MM.1S (cell line): Measurements from ENCODE around the gene CREB1.

Source experiments
- DNase-seq: peaks from one replicate; pipeline ENCODE4 v3.0.0-alpha.2; 2015
- H2AFZ ChIP-seq: fragments of 300-600 bp; sonication (generic); 2 replicates; pipeline ENCODE4 v1.6.0; 2016; ENCODE audit warnings: antibody characterized with exemption, low read length
- H3F3A ChIP-seq: fragments of 300-600 bp; sonication (generic); 2 replicates; pipeline ENCODE4 v1.6.1; 2016; ENCODE audit warnings: mild to moderate bottlenecking, antibody characterized with exemption, low read length, moderate library complexity, mixed read lengths; ENCODE audit not compliant: insufficient read depth
- H3K27ac ChIP-seq: fragments of 300-600 bp; sonication (generic); 2 replicates; pipeline ENCODE4 v1.5.1; 2016; ENCODE audit warnings: mild to moderate bottlenecking, low read length
- H3K27me3 ChIP-seq: fragments of 300-600 bp; sonication (generic); replicated peaks from 2 replicates; pipeline ENCODE4 v1.6.0; 2016; ENCODE audit warnings: low read length; ENCODE audit not compliant: insufficient read depth
- H3K36me3 ChIP-seq: fragments of 300-600 bp; sonication (generic); replicated peaks from 2 replicates; pipeline ENCODE4 v1.6.1; 2016; ENCODE audit warnings: mild to moderate bottlenecking, low read length, mixed read lengths; ENCODE audit not compliant: insufficient read depth
- H3K4me1 ChIP-seq: fragments of 300-600 bp; sonication (generic); 2 replicates; pipeline ENCODE4 v1.6.1; 2016; ENCODE audit warnings: low read length, mixed read lengths
- H3K4me2 ChIP-seq: fragments of 300-600 bp; sonication (generic); 2 replicates; pipeline ENCODE4 v1.6.0; 2016; ENCODE audit warnings: low read depth, low read length
- H3K4me3 ChIP-seq: fragments of 300-600 bp; sonication (generic); 2 replicates; pipeline ENCODE4 v1.5.1; 2016; ENCODE audit warnings: low read length, mixed read lengths
- H3K79me2 ChIP-seq: fragments of 300-600 bp; sonication (generic); 2 replicates; pipeline ENCODE4 v1.6.1; 2016; ENCODE audit warnings: mixed run types, low read length, mixed read lengths
- H3K9ac ChIP-seq: fragments of 300-600 bp; sonication (generic); 2 replicates; pipeline ENCODE4 v1.6.1; 2016; ENCODE audit warnings: low read length, mixed read lengths
- H3K9me2 ChIP-seq: fragments of 300-600 bp; sonication (generic); replicated peaks from 2 replicates; pipeline ENCODE4 v1.6.1; 2016; ENCODE audit warnings: mild to moderate bottlenecking, low read length, mixed read lengths; ENCODE audit not compliant: insufficient read depth
- H3K9me3 ChIP-seq: fragments of 300-600 bp; sonication (generic); replicated peaks from 2 replicates; pipeline ENCODE4 v1.6.1; 2016; ENCODE audit warnings: mild to moderate bottlenecking, low read length, mixed read lengths; ENCODE audit not compliant: insufficient read depth
- H4K20me1 ChIP-seq: fragments of 300-600 bp; sonication (generic); 2 replicates; pipeline ENCODE4 v1.6.1; 2016; ENCODE audit warnings: mild to moderate bottlenecking, low read length, moderate library complexity, mixed read lengths; ENCODE audit not compliant: insufficient read depth
- CTCF ChIP-seq: fragments of 300-600 bp; sonication (generic); IDR thresholded peaks from 2 replicates; pipeline ENCODE4 v1.5.1; 2016; ENCODE audit warnings: antibody characterized with exemption, low read length, mixed read lengths
- EZH2 ChIP-seq: fragments of 300-600 bp; sonication (generic); optimal IDR thresholded peaks from 2 replicates; pipeline ENCODE3; 2017; ENCODE audit warnings: low read depth, mild to moderate bottlenecking, antibody characterized with exemption, low read length, mixed read lengths
- EZH2phosphoT487 ChIP-seq: fragments of 300-600 bp; sonication (generic); IDR thresholded peaks from 2 replicates; pipeline ENCODE4 v1.6.1; 2018; ENCODE audit warnings: antibody characterized with exemption, low read length

CREB1 gene

GRCh38 chr2:207621501-207622039 lies 91.8 kb downstream of the CREB1 start:
- Histone ChIP-seq H3K9me2 (no peaks in the 10 kb centered on the region), H2AFZ (no peak overlapping the region), H3K9me3 (no peaks in the 10 kb centered on the region), H3K27ac (no peak overlapping the region), H3K79me2 (peaks cover 7% of the 10 kb centered on the region), H3K4me2 (no peak overlapping the region), H3K9ac (no peak overlapping the region), H3K4me3 (no peak overlapping the region), H3F3A (peaks cover 31% of the 10 kb centered on the region), H3K36me3 (no peaks in the 10 kb centered on the region), H3K4me1 (0 out of 2 replicates have a peak, but pooled peaks cover 4% of the 10 kb centered on the region), H4K20me1 (no peaks in the 10 kb centered on the region), H3K27me3 (no peaks in the 10 kb centered on the region)
- DNase-seq: no peak
- TF ChIP-seq EZH2 (no peak), EZH2phosphoT487 (no peak), CTCF (no peak)

- no peaks in the 10 kb centered on the region for H3K9me2 ChIP-seq
- H3K4me3 ChIP-seq: peak overlapping the region; percentile 80
- peak overlapping the region; percentile 94 for H3K27ac ChIP-seq
- peaks cover 7% of the 10 kb centered on the region for H3K79me2 ChIP-seq
- H3K9me3 ChIP-seq: no peaks in the 10 kb centered on the region
- DNase-seq: peak; percentile 75
- H4K20me1 ChIP-seq: no peaks in the 10 kb centered on the region
- peaks cover 41% of the 10 kb centered on the region for H3F3A ChIP-seq
- TF ChIP-seq EZH2phosphoT487 (no peak), CTCF (no peak), EZH2 (no peak)
- H3K9ac ChIP-seq: peak overlapping the region; percentile 89
- H2AFZ ChIP-seq: peak overlapping the region; percentile 99
- peak overlapping the region; percentile 75 for H3K4me2 ChIP-seq
- H3K36me3 ChIP-seq: no peaks in the 10 kb centered on the region
- 0 out of 2 replicates have a peak, but pooled peaks cover 4% of the 10 kb centered on the region for H3K4me1 ChIP-seq
- no peaks in the 10 kb centered on the region for H3K27me3 ChIP-seq
These were observed 94.6 kb downstream of the CREB1 start for GRCh38 chr2:207624185-207625013.

GRCh38 chr2:207625014-207625907 lies 95.5 kb downstream of the CREB1 start, which contains the start of gene METTL21A:
TSS of gene METTL21A (minus strand) at chr2:207625394. CDS start at chr2:207624375, 1,019 bp downstream.
- Histone ChIP-seq H3K4me2 (peak within 1 kb of the TSS; percentile 75), H3F3A (peaks cover 41% of the 10 kb centered on the region), H3K4me1 (0 out of 2 replicates have a peak, but pooled peaks cover 4% of the 10 kb centered on the region), H3K27me3 (no peaks in the 10 kb centered on the region), H3K9ac (peak within 1 kb of the TSS; percentile 89), H4K20me1 (no peaks in the 10 kb centered on the region), H3K4me3 (peak within 1 kb of the TSS; percentile 80), H3K79me2 (peaks cover 7% of the 10 kb centered on the region), H3K9me2 (no peaks in the 10 kb centered on the region), H3K27ac (peak within 1 kb of the TSS; percentile 94), H3K9me3 (no peaks in the 10 kb centered on the region), H3K36me3 (no peaks in the 10 kb centered on the region), H2AFZ (peak within 1 kb of the TSS; percentile 99)
- TF ChIP-seq EZH2phosphoT487 (no peak), CTCF (peak; percentile 44)
- peak; percentile 96 for DNase-seq
